Gastroesophageal sphincter (tissue), 3 donors: ENCODE measurements around the gene IL2RA.

Experiments
- EP300 ChIP-seq: sonication (generic); formaldehyde crosslinking; IDR thresholded peaks from one replicate; pipeline ENCODE4 v1.6.1; 2017; ENCODE audit warnings: antibody characterized with exemption, mild to moderate bottlenecking
- POLR2A ChIP-seq, 2 donors: fragments of 450-650 bp; IDR thresholded peaks; one replicate each; pipeline ENCODE4 v1.6.1; 2017; ENCODE audit warnings: antibody characterized with exemption in 2 of 2, mild to moderate bottlenecking in 2 of 2, moderate library complexity in 1 of 2
- POLR2AphosphoS5 ChIP-seq: sonication (generic); formaldehyde crosslinking; IDR thresholded peaks from one replicate; pipeline ENCODE4 v1.6.1; 2017; ENCODE audit warnings: antibody characterized with exemption
- TF ChIP-seq, protein P1 (sequence below), 4 experiments: fragments of 200-600 bp in 2 of 4; fragments of 450-650 bp in 2 of 4; sonication (generic) in 1 of 4; IDR thresholded peaks; one replicate each; pipeline ENCODE4 v1.5.1; 2017 to 2019; ENCODE audit warnings: antibody characterized with exemption in 4 of 4, mild to moderate bottlenecking in 2 of 4, moderate library complexity in 2 of 4

DNA sequence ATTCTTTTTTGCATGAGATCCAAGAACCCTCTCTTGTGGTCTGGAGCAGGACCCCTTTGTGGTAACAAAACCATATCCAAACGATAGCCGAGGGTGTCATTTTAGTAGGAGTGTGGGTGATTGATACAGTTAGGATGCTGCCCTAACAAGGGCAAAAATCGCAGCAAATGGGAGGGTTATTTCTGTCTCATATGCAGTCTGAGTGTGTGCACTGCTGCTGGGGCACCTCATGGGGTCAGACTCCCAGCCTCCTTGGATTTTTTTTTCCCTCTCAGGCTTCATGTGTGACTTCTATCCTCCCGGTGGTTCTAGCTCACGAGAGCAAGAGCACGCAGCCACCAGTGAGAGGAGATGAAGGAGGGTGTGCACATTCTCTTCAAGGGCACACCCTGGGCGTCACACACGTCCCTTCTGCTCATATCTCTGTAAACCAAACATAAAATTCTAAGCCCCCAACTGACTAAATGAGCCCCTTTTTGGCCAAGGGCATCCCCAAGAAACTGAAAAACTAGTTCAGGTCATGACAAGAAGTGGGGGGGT lies 56.2 kb downstream of the IL2RA start:
- no peak for TF ChIP-seq EP300
- TF ChIP-seq POLR2A (IDR thresholded peaks at IDR 0.05) = no peak
- TF ChIP-seq, protein P1, sequence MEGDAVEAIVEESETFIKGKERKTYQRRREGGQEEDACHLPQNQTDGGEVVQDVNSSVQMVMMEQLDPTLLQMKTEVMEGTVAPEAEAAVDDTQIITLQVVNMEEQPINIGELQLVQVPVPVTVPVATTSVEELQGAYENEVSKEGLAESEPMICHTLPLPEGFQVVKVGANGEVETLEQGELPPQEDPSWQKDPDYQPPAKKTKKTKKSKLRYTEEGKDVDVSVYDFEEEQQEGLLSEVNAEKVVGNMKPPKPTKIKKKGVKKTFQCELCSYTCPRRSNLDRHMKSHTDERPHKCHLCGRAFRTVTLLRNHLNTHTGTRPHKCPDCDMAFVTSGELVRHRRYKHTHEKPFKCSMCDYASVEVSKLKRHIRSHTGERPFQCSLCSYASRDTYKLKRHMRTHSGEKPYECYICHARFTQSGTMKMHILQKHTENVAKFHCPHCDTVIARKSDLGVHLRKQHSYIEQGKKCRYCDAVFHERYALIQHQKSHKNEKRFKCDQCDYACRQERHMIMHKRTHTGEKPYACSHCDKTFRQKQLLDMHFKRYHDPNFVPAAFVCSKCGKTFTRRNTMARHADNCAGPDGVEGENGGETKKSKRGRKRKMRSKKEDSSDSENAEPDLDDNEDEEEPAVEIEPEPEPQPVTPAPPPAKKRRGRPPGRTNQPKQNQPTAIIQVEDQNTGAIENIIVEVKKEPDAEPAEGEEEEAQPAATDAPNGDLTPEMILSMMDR (IDR thresholded peaks at IDR 0.05) = no peak
- TF ChIP-seq POLR2AphosphoS5 = no peak
